NCI-H187 treated with DMSO at 0.1 percent for 48 hours (cell line): ENCODE data around the gene CYP2D6.

Experiments
- DNase-seq: peaks from one replicate; lab custom pipeline; 2025; lab: John Stamatoyannopoulos, UW

CYP2D6 gene

DNA sequence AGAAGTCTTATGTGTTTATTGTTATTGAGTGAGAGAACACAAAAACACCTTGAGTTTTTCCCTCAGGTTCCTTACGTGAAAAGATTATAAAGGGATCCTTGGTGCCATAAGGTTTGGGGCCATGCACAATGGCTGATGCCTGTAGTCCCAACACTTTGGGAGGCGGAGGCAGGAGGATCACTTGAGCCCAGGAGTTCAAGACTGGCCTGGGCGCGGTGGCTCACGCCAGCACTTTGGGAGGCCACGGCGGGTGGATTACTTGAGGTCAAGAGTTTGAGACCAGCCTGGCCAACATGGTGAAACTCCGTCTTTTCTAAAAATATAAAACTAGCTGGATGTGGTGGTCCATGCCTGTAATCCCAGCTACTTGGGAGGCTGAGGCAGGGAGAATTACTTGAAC lies 45.7 kb downstream of the CYP2D6 start:
- DNase-seq: no peak

- DNase-seq: no peak
These were observed 47.5 kb downstream of the CYP2D6 start for GRCh38 chr22:42083119-42083518.

DNA sequence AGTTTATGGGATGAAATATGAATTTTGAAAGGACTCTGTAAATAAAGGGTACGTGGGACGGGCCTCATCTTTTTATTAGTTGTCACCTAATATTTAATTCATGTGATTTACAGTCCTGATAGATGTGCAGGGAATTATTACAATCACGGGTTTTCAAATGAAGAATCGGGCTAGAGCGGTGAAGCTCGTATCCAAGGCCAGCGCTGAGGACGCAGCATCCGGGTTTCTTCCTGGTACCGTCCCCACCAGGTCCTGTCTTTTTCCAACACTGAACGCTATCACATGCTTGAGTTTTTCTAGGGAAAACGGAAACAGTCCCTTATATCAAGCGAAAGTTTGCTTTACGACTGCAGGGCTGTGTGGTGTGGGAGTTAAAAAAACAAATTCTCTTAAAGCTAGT lies 50.3 kb downstream of the CYP2D6 start:
- DNase-seq: no peak

GRCh38 chr22:42079319-42080251 lies 51.0 kb downstream of the CYP2D6 start, which contains the start of gene SMDT1:
SMDT1 (plus strand) TSS chr22:42079700; CDS start chr22:42079769, 69 bp downstream.
- DNase-seq: peak; percentile 72

- DNase-seq: no peak
These were observed 51.9 kb downstream of the CYP2D6 start for GRCh38 chr22:42078469-42079318.

DNA sequence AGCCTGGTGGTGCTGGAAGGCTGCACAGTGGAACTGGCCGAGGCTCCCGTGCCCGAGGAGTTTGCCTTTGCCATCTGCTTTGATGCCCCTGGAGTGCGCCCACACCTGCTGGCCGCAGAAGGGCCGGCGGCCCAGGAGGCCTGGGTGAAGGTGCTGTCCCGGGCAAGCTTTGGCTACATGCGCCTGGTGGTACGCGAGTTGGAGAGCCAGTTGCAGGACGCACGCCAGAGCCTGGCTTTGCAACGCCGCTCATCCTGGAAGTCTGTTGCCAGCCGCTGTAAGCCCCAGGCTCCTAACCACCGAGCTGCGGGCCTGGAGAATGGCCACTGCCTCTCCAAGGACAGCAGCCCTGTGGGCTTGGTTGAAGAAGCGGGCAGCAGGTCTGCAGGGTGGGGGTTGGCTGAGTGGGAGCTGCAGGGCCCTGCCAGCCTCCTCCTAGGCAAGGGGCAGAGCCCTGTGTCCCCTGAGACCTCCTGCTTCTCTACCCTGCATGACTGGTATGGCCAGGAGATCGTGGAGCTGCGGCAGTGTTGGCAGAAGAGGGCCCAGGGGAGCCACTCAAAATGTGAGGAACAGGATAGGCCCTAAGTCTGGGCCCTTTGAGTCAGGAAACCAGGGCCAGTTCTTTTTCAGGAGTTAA lies 53.0 kb downstream of the CYP2D6 start:
- no peak for DNase-seq

DNA sequence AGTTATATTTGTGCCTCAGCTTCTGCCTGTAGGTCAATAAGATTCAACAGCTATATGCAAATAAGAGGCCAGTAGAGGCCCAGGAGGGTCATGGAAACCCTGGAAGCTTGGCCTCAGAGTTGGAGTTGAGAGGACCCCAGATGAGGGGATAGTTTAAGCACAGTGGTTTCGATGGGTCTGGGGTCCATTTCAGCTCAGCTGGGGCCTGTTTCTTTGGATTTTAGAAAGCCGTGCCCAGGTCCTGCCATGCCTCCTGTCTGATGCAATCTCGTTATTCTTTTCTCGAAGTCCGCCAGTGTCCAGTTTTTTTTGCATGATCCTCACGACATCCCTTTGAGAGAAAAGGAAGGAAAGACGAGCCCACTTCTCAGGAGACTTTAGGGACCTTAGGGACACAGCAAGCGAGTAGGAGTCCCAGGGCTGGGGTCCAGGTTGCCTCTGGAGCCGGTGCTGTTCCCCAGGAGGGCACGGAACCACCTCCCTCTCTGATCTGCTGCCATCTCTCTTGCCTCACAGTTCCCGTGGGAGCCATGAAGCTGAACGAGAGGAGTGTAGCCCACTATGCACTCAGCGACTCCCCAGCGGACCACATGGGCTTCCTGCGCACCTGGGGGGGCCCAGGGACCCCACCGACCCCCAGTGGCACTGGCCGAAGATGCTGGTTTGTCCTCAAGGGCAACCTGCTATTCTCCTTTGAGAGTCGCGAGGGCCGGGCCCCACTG lies 53.7 kb downstream of the CYP2D6 start:
- no peak for DNase-seq
